GM23338 (cell line): ENCODE results near the gene PARP8.
"Not testable (repeated sequence)": the region's sequence is repeated elsewhere in the genome, so short reads cannot be mapped to it uniquely, and the experiment has no call there.

Source experiments
- CREB1 ChIP-seq: fragments of 250-450 bp; sonication (Bioruptor Pico); IDR thresholded peaks from 2 replicates; pipeline ENCODE4 v1.5.0; 2020; ENCODE audit warnings: low read depth, mild to moderate bottlenecking, moderate library complexity
- TF ChIP-seq, protein P1 (sequence below), 2 experiments: fragments of 200-600 bp in 1 of 2; sonication (generic) in 1 of 2; conservative IDR thresholded peaks; 2 replicates each; pipeline versions ENCODE4 v1.5.1 to v1.6.1; 2016 to 2017; ENCODE audit warnings: antibody characterized with exemption in 2 of 2, low read depth in 2 of 2, mild to moderate bottlenecking in 2 of 2, moderate library complexity in 1 of 2

DNA sequence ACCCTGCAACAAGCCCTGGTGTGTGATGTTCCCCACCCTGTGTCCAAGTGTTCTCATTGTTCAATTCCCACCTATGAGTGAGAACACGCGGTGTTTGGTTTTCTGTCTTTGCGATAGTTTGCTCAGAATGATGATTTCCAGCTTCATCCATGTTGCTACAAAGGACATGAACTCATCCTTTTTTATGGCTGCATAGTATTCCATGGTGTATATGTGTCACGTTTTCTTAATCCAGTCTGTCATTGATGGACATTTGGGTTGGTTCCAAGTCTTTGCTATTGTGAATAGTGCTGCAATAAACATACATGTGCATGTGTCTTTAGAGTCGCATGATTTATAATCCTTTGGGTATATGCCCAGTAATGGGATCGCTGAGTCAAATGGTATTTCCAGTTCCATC, 145.3 kb downstream of the PARP8 start:
- TF ChIP-seq, protein P1, sequence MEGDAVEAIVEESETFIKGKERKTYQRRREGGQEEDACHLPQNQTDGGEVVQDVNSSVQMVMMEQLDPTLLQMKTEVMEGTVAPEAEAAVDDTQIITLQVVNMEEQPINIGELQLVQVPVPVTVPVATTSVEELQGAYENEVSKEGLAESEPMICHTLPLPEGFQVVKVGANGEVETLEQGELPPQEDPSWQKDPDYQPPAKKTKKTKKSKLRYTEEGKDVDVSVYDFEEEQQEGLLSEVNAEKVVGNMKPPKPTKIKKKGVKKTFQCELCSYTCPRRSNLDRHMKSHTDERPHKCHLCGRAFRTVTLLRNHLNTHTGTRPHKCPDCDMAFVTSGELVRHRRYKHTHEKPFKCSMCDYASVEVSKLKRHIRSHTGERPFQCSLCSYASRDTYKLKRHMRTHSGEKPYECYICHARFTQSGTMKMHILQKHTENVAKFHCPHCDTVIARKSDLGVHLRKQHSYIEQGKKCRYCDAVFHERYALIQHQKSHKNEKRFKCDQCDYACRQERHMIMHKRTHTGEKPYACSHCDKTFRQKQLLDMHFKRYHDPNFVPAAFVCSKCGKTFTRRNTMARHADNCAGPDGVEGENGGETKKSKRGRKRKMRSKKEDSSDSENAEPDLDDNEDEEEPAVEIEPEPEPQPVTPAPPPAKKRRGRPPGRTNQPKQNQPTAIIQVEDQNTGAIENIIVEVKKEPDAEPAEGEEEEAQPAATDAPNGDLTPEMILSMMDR (conservative IDR thresholded peaks at IDR 0.05; ENCODE audit: low read depth in 2 of 2): not testable (repeated sequence)
- not testable (repeated sequence) for TF ChIP-seq CREB1 (CRISPR knock-in tag)
